Measurements from ENCODE around the gene MARK4.

Gene MARK4

DNA sequence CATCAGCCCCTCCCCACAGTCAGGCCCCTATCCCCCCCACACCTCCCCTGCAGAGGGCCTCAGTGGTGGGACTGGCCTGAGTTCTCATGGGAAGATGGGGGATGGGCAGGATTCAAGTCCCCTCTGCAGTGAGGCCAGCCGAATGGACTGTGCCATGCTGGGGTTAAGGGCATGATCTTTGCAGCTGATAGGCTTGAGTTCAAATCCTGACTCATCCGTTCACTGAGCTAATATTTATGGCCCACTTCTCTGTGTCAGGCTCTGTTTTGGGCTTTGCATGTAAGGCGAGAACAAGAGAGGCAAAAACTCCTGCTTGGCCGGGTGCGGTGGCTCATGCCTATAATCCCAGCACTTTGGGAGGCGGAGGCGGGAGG lies 20.7 kb downstream of the MARK4 start:
- DNase-seq (ENCODE audit: low spot score), result no peak

DNA sequence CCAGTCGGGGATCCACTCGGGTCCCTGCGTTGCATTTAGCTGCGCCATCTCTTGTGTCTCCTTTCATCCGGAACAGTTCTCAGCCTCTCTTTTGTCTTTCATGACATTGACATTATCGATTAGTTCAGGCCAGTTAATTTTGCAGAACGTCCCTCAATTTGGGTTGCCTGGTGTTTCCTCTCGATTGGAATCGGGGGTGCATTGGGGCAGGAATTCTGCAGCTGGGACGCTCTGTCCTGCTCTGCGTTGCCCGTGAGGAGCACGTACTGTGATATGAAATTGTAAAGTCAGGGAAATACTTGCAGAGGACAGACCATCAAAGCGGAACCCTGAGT lies 22.4 kb downstream of the MARK4 start:
- no peak for DNase-seq (ENCODE audit: low spot score)

DNA sequence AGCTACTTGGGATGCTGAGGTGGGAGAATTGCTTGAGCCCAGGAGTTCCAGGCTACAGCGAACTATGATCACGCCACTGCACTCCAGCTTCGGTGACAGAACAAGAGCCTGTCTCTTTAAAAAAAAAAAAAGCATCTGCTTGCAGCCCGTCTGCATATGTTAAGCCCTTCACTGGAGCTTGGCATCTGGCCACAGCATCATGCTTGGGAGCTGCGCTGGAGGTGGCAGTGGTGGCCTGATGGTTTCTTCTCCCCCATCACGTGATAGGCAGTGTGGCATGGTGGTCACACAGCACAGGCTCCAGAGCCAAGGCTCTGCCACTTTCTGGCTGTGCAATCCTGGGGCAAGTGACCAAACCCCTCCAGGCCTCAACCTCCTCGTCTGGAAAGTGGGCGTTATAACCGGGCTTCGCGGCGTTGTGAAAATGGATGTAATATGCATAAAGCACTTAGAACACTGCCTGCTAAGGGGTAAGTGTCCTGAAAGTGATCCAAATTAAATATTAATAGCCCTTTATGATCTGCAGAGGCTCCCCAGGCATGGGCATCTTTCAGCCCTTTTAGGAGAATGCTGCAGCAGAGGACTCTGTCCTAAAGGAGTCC lies 24.4 kb downstream of the MARK4 start:
- peak; percentile 7 for DNase-seq (ENCODE audit: low spot score)

DNA sequence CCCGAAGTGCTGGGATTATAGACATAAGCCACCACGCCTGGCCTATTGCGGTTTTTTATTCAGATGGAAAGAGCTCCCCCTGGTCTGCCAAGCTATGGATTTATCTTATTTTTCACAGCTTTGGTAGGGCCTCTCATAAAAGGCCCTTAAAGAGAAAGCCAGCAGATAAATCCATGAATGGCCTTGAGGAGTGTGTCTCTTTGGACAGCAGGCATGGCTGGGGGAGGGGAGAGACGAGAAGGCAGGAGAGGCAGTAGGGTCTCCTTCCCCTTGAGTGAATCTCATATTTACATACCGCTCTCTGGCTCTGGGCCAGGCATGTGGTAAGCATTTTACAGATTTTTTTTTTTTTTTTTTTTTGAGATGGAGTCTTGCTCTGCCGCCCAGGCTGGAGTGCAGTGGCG lies 25.2 kb downstream of the MARK4 start:
- DNase-seq (ENCODE audit: low spot score), result no peak

DNA sequence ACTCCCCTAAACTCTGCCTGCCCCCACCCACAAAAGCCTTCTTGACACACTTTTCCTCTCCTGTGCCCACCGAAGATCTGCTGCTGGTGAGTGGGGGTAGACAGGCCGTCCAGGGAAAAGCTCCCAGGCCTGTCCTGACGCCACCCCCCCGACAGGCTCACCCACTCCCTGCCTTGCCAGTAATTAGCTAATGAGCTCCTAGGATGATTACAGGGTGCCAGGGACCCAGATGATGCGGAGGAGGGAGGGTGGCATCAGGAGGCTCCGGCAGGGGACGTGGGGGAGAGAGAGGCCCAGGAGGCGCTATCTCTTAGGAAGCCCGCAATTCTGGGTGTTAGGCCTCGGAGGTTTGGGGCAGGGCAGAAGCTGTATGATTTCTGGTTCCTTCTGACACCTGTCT lies 27.0 kb downstream of the MARK4 start:
- DNase-seq (ENCODE audit: low spot score), result no peak

DNA sequence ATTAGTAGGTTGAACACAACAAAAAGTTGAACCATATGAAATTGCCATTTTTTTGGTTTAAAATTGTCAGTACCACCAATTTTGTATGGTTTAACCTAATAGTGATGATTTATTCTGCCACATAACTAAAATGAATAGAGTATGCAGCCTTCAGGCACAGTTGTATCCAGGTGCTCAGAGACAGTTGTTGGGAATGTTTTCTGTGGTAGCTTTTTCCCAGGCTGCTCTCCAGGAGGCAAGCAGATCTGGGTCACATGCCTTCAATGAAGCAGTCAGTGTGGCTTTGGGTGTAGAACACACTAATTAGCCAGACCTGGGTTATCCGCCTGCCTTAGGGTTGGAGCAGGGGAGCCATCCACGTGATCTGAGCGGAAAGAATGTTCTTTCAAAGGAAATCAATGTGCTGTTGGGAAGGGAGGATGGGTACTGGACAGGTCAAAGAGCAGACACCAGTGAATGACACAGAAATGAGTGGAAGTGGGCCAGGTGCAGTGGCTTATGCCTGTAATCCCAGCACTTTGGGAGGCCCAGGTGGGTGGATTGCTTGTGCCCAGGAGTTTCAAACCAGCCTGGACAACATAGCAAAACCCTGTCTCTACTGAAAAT lies 28.6 kb downstream of the MARK4 start:
- peak; percentile 3 for DNase-seq (ENCODE audit: low spot score)

DNA sequence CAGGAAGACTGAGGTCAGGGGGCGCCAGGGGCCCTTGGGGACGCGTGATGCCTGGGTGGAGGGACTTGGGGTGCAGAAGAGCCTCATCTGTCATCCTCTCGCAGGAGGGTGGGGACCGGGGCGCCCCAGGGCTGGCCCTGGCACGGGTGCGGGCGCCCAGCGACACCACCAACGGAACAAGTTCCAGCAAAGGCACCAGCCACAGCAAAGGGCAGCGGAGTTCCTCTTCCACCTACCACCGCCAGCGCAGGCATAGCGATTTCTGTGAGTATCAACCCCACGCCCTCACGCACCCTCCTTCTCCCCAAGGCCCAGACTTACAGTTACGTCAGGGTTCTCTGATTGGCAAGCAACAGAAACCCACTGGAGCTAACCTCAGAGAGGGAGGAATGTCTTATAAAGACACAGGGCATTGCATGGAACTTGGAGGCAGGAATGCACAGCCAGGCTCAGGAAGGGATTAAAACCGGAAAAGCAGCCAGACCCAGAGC lies 29.4 kb downstream of the MARK4 start:
- DNase-seq (ENCODE audit: low spot score), result no peak

DNA sequence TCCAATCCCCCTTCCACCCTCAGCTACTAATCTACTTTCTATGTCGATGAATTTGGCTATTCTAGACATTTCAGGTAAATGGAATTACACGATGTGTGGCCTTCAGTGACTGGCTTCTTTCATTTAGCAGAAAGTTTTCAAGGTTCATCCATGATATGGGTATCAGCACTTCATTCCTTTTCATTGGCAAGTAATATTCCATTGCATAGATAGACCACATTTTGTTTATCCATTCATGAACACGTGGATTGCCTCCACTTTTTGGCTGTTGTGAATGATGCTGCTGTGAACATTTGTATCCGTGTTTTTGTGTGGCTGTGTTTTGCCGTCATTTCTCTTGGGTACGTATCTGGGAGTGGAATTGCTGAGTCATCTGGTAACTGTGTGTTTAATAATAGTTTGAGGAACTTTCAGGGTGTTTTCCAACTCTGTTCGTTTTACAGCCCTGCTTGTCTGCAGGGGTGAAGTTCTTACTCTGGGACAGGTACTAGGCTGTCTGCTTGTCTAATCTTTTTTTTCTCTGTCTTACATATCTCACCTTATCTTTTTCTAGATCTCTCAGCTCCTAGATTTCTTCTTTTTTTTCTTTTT lies 32.5 kb downstream of the MARK4 start:
- DNase-seq (ENCODE audit: low spot score), result no peak

DNA sequence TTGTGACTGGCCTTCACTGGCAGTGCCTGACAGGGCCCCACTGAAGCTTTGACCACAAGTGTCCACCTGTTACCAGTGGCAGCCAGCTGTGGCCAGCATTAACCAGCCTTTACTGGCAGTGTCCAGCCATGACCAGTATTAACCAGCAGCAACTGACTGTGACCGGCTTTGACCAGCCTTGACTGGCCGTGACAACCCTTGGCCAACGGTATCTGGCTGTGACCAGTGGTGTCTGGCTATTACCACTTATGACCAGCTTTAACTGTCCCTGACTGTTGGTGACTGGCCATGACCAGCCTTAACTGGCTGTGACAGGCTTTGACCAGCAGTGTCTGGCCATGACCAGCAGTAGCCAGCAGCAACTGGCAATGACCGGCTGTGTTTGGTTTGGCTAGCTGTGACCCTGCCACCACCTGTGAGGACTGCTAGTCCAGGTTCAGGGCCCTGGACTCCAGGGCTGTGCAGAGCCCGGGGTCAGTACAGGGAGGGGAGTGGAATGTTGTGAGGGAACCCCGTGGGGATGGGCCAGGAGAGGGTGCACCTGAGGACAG lies 39.4 kb downstream of the MARK4 start:
- DNase-seq (ENCODE audit: low spot score), result no peak

DNA sequence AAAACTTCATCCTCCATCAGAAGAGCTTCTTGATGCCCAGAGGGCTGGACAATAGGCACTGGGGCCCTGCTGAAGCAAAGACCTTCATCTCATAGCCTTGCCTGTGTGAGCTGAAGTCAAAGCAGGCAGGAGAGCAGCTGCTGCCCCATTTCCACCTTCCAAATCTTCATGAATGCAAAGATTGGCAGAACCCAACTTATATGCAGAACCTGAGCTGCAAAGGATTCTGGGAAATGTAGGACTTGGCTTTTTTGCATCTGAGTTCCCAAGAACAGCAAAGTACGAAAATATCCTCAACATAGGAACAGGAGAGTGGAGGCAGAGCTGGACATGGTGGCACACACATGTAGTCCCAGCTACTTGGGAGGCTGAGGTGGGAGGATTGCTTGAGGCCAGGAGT lies 40.8 kb downstream of the MARK4 start:
- DNase-seq (ENCODE audit: low spot score), result no peak

DNA sequence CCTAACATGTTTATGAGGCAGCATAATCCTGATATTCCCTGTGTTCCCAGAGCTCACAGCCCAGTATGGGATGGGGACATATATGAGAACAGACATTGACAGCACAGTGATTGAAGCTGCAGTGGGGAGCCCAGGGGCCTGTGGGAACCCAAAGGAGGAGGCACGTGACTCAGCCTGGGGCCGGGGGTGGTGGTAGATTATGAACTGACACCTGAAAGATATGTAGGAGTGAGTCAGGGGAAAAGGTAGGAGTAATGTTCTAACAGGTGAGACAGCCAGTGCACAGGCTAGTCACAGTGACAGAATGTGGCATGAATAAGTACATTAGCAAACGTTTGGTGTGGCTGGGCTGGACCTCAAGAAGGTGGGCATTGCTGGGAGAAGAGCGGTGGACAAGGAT lies 42.6 kb downstream of the MARK4 start:
- no peak for DNase-seq (ENCODE audit: low spot score)

DNA sequence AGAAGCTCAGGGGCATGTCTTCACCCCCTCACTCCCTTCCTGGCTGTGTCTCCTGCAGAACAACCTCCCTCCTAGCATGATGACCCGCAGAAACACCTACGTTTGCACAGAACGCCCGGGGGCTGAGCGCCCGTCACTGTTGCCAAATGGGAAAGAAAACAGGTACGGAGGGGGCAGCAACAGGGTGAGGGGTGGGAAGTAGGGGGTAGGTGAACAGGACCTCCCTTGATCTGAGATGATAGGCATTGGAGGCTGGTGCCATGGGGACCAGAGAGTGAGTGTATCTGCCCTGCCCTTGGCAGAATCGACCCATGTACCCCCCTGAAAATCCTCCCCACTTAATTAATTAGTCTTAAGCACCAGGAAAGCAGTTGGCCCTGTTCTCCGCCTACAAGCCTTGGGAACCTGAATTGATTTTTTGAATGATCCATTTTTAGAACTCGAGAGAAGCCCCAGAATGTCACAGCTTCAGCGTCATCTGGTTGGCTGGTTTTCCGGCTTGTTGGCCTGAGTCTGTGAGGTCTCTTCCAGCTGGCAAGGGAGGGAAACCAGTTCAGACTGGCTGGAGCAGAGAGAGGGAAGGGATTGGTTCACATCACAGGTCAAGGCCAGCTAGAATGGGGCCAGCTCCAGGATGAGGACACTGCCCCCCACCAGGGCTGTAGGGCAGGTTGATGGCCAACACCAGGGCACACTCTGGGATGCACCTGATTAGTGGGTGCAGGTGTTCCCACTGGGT lies 43.4 kb downstream of the MARK4 start:
- peak; percentile 60 for DNase-seq (ENCODE audit: low spot score)

DNA sequence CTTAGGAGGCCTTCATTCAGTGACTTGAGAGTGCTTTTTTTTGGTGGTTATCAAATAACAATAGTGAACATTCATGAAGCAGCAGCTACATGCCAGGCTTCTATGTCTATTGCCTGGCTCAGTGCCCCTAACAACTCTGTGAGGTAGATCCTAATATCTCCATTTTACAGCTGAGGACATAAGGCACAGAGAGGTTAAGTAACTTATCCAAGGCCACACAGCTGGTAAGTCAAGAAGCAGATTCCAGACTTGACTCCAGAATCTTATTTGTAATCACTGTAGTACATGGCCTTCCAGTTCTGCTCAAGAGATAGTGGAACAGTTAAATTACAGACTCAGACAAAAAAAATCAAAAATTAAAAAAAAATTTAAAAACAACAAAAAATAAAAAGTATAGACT lies 44.8 kb downstream of the MARK4 start:
- DNase-seq (ENCODE audit: low spot score), result no peak

DNA sequence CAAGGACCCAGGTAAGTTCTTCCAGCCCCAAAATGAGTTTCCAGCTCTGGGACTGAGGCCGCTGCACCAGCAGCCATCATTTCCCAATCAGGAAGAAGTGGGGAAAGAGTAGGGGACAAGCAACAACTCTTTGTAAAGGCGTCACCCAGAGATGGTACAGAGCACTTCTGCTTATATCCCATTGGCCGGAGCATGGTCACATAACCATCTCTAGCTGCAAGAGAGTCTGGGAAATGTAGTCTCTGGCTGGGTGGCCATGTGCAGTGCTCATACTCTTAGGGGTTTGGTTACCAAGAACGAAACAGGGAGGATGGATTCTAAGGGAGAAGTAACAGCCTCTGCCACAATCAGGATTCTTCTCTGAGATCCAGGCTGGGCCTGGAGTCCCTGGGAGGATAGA lies 45.3 kb downstream of the MARK4 start:
- DNase-seq (ENCODE audit: low spot score), result no peak

DNA sequence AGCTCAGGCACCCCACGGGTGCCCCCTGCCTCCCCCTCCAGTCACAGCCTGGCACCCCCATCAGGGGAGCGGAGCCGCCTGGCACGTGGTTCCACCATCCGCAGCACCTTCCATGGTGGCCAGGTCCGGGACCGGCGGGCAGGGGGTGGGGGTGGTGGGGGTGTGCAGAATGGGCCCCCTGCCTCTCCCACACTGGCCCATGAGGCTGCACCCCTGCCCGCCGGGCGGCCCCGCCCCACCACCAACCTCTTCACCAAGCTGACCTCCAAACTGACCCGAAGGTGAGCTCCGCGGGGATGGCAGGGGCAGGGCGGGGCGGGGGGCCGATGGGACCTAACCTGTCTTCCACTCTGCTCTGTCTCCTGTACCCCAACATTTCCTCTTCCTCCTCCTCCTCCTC lies 46.6 kb downstream of the MARK4 start:
- DNase-seq (ENCODE audit: low spot score), result no peak

DNA sequence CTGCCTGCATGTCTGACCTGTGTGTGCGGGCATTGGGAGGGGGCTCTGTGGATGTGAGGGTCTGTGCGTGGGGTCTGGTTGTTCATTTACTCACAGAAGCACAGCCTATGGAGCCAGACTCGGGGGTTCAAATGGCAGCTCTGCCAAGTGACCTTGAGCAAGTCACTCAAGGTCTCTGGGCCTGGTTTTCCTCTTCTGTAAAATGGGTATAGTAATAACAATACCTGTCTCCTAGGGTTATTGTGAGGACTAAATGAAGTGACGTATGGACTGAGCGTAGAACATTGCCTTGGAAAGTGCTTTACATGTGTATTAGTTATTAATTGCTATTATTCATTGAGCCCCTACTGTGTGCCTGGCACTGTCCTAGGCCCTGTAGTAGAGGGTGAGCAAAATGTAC lies 47.2 kb downstream of the MARK4 start:
- DNase-seq (ENCODE audit: low spot score), result no peak

DNA sequence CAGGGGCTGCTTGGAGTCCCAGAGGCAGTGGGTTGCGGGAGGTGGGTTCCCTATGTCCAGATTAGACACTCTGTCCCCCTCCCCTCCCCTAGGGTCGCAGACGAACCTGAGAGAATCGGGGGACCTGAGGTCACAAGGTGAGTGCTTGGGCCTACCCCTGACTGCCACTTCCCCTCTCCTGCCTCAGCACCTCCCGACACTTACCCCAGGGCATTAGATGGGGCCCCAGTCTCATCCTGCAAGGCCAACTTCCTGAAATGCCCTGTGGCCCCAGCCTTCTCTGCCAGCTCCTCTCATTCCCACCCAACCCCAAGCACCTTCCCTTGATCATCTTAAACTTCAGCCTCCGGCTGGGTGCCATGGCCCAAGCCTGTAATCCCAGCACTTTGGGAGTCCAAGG lies 48.6 kb downstream of the MARK4 start:
- no peak for DNase-seq (ENCODE audit: low spot score)

DNA sequence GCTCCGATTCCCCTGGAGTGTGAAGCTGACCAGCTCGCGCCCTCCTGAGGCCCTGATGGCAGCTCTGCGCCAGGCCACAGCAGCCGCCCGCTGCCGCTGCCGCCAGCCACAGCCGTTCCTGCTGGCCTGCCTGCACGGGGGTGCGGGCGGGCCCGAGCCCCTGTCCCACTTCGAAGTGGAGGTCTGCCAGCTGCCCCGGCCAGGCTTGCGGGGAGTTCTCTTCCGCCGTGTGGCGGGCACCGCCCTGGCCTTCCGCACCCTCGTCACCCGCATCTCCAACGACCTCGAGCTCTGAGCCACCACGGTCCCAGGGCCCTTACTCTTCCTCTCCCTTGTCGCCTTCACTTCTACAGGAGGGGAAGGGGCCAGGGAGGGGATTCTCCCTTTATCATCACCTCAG lies 51.3 kb downstream of the MARK4 start:
- no peak for DNase-seq (ENCODE audit: low spot score)

DNA sequence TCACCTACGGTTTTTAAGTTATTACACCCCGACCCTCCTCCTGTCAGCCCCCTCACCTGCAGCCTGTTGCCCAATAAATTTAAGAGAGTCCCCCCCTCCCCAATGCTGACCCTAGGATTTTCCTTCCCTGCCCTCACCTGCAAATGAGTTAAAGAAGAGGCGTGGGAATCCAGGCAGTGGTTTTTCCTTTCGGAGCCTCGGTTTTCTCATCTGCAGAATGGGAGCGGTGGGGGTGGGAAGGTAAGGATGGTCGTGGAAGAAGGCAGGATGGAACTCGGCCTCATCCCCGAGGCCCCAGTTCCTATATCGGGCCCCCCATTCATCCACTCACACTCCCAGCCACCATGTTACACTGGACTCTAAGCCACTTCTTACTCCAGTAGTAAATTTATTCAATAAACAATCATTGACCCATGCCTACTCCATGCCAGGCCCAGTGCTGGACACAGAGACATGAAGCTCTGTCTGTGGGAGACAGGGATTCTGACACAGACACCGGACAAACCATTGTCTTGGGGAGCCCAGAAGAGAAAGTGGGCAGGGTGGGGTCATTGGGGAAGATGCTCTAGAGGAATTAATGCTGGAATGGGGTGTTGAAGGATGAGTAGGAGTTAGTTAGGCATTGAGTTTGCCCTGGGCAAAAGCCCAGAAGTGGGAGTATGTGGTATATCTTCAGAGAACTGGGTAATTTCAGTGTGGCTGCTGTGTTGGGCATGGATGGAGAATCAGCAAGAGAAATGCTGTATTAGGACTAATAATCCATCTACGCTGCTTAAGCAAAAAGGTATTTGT lies 52.4 kb downstream of the MARK4 start:
- DNase-seq (ENCODE audit: low spot score), result no peak

DNA sequence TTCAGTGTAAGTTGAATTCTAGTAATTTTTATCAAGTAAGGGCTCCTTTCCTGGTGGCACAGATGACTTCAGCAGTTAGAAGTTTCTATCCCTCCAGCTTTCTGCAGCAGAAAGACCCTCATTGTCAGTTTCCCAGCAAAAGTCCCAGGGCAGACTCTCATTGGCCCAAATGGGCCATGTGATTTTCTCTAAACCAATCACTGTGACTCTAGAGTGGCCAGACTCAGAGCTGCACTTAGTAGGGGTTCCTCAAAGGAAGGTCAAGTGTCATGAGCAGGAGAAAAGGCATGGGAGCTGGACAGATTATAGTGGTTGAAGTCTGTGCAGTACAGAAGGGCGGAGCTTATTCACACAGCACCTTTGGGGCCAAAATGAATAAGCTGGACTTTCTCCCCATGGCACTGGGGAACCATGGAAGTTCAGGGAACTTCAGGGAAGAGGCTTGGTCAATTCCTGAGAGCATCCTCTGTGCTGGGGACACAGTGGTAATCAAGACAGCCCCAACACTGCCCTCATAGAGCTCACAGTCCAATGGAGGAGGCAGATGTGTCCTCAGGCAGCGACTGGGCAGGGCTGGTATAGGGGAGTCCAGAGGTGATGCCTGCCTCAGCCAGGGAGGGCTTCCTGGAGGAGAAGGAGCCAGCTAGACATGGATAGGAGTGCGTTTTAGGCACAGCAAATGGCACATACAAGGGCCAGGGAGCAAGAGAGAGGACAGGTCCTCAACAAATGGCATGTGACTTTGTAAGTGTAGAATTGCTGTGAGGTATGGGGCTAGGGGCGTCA lies 53.3 kb downstream of the MARK4 start:
- DNase-seq (ENCODE audit: low spot score), result no peak

DNA sequence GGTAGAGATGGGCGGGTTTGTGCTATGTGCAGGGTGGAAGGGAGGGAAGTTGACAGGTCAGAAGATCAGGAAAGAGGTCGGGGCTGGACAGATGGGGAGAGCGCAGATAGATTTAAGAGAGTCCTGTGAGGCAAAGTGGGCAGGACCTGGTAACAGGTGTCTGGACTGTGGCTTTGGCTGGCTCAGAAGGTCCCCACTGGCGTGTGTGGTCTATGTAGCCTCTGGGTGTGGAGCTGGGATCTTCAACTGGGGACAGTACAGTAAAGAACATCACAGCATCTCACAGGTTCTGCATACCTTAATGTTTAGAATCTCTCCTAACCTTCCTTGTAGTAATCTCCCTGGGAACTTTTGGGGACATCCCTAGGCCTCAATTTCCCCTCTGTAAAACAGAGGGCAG lies 53.9 kb downstream of the MARK4 start:
- DNase-seq (ENCODE audit: low spot score), result no peak
